NCI-H2171 treated with DMSO at 0.1 percent for 48 hours (cell line): Measurements from ENCODE around the gene TNKS2.

Source experiments
- DNase-seq: peaks from one replicate; lab custom pipeline; 2025; lab: John Stamatoyannopoulos, UW

Gene TNKS2

DNA sequence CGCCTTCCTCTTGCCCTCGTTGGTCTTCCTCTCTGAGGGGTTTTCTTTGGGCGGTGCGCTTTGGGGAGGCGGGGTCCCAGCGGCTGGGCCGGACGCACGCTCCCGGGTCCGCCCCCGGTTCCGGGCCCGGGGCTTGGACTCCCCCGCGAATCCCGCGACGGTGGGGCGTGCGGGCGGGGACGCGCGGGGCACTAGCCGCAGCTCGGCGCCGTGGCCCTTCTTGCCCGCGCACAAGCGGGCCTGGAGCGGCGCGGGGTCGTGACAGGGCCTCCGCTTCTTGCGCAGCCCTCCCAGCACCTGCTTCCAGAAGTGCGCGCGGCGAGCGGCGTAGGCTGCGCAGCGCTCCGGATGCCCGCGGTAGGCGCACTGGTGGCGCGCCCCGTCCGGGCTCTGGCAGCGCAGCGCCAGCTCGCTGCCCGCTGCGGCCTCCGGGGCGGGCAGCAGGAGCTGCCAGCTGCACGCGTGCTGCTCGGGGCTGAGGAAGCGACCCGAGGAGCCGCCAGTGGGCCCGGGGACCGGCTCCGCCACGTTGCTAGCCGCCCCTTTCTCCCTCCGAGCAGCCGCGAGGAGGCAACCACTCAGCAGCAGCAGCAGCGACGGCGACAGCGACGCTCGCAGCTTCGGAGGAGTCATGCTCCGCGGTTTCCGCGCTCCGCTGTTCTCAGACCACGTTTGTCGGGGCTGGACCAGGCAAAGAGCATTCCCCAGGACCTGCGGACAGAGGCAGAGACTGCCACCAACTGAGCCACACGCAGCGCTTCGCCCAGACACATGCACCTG lies 110.3 kb downstream of the TNKS2 start:
- DNase-seq, result peak; percentile 66

DNA sequence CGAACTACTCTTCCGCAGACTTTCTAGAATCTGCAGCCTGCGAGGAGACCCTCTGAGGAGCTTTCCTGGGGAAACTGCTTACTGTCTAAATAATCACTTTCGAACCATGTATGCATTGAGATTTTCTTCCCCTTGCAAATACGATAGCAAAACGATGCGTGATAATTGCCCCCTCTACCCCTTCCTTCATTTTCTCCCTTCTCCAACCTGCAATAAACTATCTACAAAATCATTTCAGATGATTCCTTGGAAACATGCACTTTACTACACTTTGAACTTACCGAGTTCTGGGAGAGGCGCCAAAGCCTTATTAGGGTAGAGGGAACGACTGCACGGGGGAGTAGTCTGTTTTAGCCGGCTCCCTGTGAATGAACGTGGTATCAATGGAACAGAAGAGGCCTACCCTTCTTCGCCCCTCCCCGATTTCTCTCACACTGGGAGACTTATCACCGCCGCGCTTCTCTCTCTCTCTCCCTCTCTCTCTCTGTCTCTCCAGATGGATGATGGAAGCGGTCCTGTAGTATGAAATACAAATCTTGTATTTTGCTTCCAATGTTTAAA lies 111.0 kb downstream of the TNKS2 start, which contains the start of gene FGFBP3:
Gene FGFBP3 (minus strand): TSS at position 370 of the 561 bp plus-strand sequence. CDS start 517 bp downstream, outside the sequence.
- peak; percentile 78 for DNase-seq

- no peak for DNase-seq
These were observed 112.2 kb downstream of the TNKS2 start for GRCh38 chr10:91910467-91910866.
